ENCODE measurements around the gene TOPBP1.

DNA sequence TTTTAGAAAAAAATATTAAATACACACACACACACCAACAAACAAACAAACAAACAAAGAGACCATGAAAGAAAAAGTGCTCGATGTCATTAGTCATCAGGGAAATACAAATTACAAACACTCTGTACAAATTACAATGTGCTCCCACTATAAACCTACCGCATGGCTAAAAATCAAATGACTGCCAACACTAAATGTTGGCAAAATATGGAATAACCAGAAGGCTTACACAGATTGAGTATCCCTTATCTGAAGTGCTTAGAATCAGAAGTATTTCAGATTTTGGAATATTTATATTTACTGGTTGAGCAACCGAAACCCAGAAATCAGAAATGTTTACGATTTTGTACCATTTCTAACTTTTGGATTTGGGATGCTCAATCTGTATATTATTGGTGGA lies 54.8 kb downstream of the TOPBP1 start:
- TF ChIP-seq CTCF (IDR thresholded peaks at IDR 0.05; ENCODE audit: low read length) = no peak
- no peak for TF ChIP-seq EZH2 (IDR thresholded peaks at IDR 0.05; ENCODE audit: borderline replicate concordance, low read length)

All from OCI-LY1 (cell line).